SK-N-SH (cell line): Measurements from ENCODE around the gene GSG1L.

ENCODE experiments used
- CHD2 ChIP-seq: fragments of 150-350 bp; IDR thresholded peaks from 2 replicates; pipeline ENCODE4 v1.6.1; 2018; ENCODE audit warnings: low read length; ENCODE audit not compliant: partially characterized antibody
- CTCF ChIP-seq: fragments of 200-600 bp; sonication (generic); IDR thresholded peaks from 2 replicates; pipeline ENCODE4 v1.6.1; 2017; ENCODE audit warnings: antibody characterized with exemption, mild to moderate bottlenecking, moderate library complexity
- EP300 ChIP-seq, 2 experiments: IDR thresholded peaks; 2 replicates each; pipeline versions ENCODE4 v1.4.0 to v1.6.1; 2012; ENCODE audit warnings: borderline replicate concordance in 1 of 2, low read depth in 1 of 2, low read length in 1 of 2
- EZH2phosphoT487 ChIP-seq: fragments of 200-600 bp; sonication (generic); IDR thresholded peaks from 2 replicates; pipeline ENCODE4 v1.6.1; 2017; ENCODE audit warnings: low read depth, mixed run types, mild to moderate bottlenecking, antibody characterized with exemption, moderate library complexity, borderline replicate concordance
- NFIC ChIP-seq: IDR thresholded peaks from 2 replicates; pipeline ENCODE4 v1.4.0; 2012; ENCODE audit warnings: borderline replicate concordance
- RAD21 ChIP-seq: IDR thresholded peaks from 2 replicates; pipeline ENCODE4 v1.6.1; 2012; ENCODE audit warnings: mild to moderate bottlenecking, low read length
- RFX5 ChIP-seq: IDR thresholded peaks from 2 replicates; pipeline ENCODE4 v1.6.1; 2012; ENCODE audit warnings: mild to moderate bottlenecking, improper control_type of control experiment, low read length
- SIN3A ChIP-seq: IDR thresholded peaks from 2 replicates; pipeline ENCODE4 v1.6.1; 2012; ENCODE audit warnings: low read depth, mild to moderate bottlenecking, low read length, moderate library complexity, borderline replicate concordance
- TAF1 ChIP-seq: IDR thresholded peaks from 2 replicates; pipeline ENCODE4 v1.6.1; 2012; ENCODE audit warnings: low read depth, mild to moderate bottlenecking, low read length, moderate library complexity, borderline replicate concordance

GRCh38 chr16:27859020-27859419 lies 204.5 kb downstream of the GSG1L start:
- TF ChIP-seq RAD21 (peak; percentile 8; the same call in 1 of the 2 replicates), CTCF (no peak), RFX5 (no peak), NFIC (no peak), CHD2 (no peak), TAF1 (no peak), EP300 (IDR thresholded peaks at IDR 0.05; ENCODE audit: borderline replicate concordance in 1 of 2, low read depth in 1 of 2, low read length in 1 of 2) (no peak), SIN3A (no peak), EZH2phosphoT487 (no peak)
